HFF-Myc (cell line): ENCODE measurements around the gene SLIRP.
A peak's percentile ranks its signal among the peaks of the same experiment; 100 is the strongest.

Source experiments
- DNase-seq: peaks from one replicate; pipeline ENCODE4 v3.0.0-alpha.2; 2011; ENCODE audit warnings: low read depth; ENCODE audit errors: extremely low read depth
- H3K4me3 ChIP-seq: replicated peaks from 2 replicates; pipeline ENCODE4 v1.5.1; 2011; ENCODE audit warnings: low read depth, mild to moderate bottlenecking, control low read depth, low read length
- TF ChIP-seq, protein P1 (sequence below): IDR thresholded peaks from 2 replicates; pipeline ENCODE4 v1.5.1; 2012; ENCODE audit warnings: mild to moderate bottlenecking, low read depth, low read length, control low read depth; ENCODE audit errors: missing control alignments

Gene SLIRP

DNA sequence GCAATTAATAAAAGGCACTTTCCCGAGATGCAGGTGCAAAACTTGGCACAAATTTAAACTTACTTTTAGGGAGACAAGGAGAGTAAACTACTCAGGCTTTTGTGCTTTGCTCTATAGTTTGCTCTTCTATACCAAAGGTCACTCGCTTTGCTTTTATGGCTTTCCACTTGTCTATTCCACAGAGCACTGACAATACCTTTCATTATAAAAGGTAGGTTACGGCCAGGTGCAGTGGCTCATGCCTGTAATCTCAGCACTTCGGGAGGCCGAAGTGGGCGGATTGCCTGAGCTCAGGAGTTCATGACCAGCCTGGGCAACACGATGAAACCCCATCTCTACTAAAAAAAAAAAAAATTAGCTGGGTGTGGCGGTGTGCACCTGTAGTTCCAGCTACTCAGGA, 33.0 kb upstream of the SLIRP start:
- H3K4me3 ChIP-seq, result no peak overlapping the region
- TF ChIP-seq, protein P1, sequence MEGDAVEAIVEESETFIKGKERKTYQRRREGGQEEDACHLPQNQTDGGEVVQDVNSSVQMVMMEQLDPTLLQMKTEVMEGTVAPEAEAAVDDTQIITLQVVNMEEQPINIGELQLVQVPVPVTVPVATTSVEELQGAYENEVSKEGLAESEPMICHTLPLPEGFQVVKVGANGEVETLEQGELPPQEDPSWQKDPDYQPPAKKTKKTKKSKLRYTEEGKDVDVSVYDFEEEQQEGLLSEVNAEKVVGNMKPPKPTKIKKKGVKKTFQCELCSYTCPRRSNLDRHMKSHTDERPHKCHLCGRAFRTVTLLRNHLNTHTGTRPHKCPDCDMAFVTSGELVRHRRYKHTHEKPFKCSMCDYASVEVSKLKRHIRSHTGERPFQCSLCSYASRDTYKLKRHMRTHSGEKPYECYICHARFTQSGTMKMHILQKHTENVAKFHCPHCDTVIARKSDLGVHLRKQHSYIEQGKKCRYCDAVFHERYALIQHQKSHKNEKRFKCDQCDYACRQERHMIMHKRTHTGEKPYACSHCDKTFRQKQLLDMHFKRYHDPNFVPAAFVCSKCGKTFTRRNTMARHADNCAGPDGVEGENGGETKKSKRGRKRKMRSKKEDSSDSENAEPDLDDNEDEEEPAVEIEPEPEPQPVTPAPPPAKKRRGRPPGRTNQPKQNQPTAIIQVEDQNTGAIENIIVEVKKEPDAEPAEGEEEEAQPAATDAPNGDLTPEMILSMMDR, result no peak
- DNase-seq, result no peak

DNA sequence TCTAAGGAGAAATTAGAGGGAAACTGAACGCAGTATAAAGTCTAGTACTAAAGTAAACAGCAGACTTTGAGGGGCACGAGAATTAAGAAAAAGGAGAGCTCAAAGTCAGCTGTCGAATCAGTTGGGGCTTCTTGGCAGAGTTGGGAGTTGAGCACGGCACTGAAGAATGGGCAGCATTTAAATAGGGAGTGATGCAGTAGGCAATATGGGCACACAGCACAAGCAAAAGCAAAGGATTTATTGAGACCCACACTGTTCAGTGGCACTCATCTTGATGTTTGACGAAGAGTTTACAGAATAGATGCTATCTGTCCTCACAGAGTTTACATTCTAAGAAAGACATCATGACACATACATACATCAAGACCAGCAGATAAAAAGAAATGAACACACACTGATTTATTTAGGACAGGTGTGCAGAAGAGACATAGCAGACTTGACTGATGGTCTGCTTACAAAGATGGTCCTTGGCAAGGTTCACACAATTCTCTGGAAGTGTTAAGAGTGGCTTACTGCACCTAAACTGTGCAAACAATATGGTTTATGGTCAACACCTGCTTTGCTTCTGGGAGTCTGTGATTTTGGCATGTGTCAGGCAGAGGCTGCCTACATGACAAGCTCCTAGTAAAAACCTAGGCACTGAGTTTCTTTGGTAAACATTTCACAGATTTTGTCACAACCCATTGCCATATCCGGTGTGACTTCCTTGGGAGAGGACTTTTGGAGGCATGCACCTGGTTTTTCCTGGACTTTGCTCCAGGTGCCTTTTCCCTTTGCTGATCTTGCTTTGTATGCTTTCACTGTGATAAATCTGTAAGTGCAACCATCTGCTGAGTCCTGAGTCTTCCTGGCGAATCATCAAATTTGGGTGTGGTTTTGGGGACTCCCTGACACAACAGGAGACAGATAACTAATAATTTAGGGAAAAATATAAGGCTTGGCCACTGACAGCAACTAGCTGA, 26.4 kb upstream of the SLIRP start:
- TF ChIP-seq, protein P1, result no peak
- H3K4me3 ChIP-seq, result no peak overlapping the region
- peak; percentile 27 for DNase-seq

DNA sequence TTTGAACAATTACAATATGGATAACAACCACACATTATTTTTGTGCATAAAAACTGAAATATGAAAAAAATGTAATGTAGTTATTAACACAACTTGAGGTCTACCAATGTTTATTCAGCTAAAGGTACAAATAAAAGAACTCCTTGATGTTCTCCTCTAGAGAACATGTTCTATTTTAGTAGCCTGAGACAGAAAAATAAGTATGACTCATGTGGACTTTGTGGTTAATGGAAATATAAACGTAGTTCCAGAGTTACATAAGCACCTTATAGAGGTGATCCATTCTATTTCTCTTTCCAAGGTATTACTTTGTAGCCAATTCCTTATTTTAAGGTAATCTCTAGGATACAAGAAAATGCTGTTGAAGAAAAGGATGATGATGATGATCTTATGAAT, 25.7 kb upstream of the SLIRP start:
- TF ChIP-seq, protein P1, result no peak
- DNase-seq, result no peak
- H3K4me3 ChIP-seq, result no peak overlapping the region

DNA sequence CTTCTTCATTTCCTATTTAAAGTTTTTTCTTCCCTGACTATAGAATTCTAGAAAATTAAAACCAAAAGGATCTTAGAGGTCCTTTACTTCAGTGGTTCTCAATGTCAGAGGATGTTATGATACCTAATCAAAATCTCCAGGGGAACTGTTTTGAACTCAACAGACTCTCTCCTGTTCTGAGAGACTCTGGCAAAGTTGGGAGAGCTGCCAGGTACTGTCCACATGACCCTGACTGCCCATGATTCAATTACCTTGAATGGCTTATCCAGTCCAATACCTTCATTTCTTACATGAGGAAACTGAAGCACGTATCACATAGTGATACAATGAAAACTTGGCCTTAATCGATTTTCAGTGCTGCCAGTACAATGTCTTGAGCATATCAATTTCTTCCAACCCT, 16.6 kb upstream of the SLIRP start:
- no peak for DNase-seq
- H3K4me3 ChIP-seq, result no peak overlapping the region
- TF ChIP-seq, protein P1, result no peak

DNA sequence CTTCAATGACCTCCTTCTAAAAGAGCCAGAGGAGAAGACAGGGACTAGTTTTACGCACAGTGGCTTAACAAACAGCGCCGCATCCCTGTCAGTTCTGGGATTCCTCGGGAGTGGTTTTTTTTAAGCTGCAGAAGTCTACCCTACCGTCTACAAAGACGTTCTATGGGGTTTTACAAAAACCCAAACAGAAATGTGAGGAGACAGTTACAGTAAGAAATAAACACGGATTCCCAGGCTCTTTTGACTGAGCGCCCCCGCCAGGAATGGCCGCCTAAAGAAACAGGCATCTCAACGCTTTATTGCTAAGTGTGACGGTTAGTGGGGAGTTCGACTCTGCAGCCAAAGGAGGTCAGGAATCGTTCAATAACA, 564 bp upstream of the SLIRP start:
- TF ChIP-seq, protein P1, result peak; percentile 46
- DNase-seq, result peak; percentile 12
- H3K4me3 ChIP-seq, result peak overlapping the region; percentile 98

DNA sequence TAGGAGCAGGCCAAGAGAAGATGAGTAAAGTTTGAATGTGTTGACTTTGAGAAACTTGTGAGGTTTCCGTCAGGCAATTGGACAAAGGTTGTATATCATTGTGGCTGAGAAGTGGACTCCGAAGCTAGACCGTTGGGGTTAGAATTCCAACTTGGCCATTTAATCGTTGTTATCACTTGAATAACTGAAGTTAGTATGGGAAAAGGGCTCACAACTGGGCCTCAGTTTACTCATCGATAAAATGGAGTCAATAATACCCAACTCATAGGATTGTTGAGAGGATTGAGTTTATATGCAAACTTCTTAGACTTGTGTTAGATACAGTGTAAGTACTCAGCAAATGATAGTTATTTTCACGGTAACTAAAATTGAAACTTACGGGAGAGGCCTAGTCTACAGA, 846 bp downstream of the SLIRP start:
- TF ChIP-seq, protein P1, result no peak
- H3K4me3 ChIP-seq, result peak overlapping the region; percentile 98
- no peak for DNase-seq
